ENCODE measurements around the gene LIMS1. TPM values are rescaled to one million over a fixed set of nuclear protein-coding genes. Genes with fewer than 3 reads are reported as not detected.
"Not testable (repeated sequence)": the region's sequence is repeated elsewhere in the genome, so short reads cannot be mapped to it uniquely, and the experiment has no call there.

The LIMS1 gene
- total RNA-seq, 1 experiment from 2014 or later = 37.8 TPM

GRCh38 chr2:108587621-108588020, 53.4 kb downstream of the LIMS1 start:
- peak; percentile 92 for DNase-seq (ENCODE audit: low read depth)

- DNase-seq (ENCODE audit: low read depth) = no peak
Measured at GRCh38 chr2:108588070-108588668, 53.9 kb downstream of the LIMS1 start.

GRCh38 chr2:108589372-108589771, 55.1 kb downstream of the LIMS1 start:
- DNase-seq (ENCODE audit: low read depth) = no peak

DNA sequence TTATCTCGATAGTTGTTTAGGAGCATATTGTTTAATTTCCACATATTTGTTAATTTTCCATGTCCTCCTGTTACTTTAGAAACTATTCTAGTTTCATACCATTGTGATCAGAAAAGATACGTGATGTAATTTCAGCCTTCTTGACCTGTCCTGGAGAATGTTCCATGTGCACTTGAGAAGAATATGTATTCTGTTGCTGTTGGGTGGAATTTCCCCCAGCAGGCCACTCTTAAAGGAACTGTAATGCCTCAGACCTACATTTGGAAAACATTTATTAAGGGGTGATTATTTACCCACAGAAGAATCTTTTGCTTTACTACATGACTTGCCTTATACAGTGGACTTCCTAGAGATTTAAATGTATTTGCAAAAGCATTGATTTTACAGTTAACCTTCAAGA, 55.5 kb downstream of the LIMS1 start:
- no peak for DNase-seq (ENCODE audit: low read depth)

DNA sequence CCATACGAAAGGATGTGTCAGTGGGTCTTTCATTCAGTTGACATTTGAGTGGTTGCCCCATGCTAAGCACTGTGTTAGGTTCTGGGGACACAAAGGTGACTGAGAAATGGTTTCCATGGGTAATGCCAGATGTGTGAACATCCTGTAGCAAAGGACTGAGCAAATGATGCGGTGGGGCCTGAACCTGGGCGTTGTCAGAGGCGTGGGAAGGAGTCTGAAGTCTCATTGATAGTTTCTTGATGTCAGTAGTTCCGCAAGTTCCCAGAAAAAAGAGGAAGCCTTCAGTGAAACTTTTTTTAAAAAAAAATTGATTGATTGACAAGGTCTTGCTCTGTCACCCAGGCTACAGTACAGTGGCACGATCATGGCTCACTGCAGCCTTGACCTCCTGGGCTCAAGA, 56.9 kb downstream of the LIMS1 start:
- no peak for DNase-seq (ENCODE audit: low read depth)

DNA sequence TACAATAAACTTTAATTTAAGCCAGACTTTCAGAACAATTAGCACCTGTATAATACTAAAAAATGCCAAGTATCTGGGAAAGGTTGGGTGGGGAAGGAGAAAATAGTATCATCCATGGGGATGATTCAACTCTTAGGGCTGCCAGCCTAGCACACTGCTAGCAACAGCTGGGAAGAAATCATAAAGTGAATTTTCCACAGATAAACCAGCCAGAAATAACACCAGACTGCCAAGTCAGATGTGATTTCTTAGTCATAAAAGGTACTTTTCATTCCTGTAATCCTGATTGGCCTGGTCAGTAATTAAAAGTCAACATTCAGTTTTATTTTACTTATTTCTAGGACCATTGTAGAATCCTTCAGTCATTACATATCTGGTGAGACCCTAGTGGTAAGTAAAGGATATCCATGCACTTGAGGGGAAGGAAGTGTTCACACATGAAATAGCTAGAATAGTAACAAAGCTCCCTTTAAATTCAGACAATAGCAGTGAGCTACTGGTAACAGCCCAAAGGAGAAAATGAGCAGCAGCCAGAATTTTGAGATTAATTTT, 59.4 kb downstream of the LIMS1 start:
- DNase-seq (ENCODE audit: low read depth) = peak; percentile 83

DNA sequence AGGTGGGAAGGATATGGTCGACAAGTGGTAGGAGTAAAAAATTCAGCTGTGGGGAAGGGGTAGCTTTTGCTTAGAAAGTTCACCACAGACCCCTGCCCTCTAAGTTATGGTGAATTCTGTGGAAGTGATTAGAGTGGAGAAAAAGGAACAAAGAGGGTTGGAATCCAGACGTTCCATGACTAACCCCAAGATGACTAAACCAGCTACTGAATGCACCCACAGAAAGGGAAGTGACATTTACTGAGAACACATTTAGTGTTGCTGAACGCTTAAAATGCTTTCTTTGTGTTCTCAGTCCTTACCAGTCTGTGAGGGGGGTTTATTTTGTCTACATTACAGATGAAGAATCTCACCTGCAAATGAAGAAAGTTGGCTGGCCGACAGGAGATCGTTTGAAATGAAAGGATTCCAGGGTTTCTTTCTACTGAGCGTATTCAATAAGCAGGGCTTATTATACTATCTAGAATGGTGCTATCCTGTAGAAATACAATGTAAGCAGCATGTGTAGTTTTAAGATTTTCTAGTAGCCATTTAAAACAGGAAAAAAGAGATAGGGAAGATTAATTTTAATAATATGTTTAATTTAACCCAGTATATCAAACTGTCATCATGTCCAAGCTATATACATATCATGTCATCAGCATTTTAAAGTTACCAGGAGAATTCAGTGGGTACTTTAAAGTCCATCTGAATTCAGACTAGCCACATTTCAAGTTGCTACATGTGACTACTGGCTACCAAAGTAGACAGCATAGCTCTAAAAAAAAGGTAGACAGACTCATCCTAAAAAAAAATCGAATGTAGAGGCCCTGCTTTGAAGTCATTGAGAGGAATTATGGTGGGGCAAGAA, 60.1 kb downstream of the LIMS1 start:
- peak; percentile 94 for DNase-seq (ENCODE audit: low read depth)

DNA sequence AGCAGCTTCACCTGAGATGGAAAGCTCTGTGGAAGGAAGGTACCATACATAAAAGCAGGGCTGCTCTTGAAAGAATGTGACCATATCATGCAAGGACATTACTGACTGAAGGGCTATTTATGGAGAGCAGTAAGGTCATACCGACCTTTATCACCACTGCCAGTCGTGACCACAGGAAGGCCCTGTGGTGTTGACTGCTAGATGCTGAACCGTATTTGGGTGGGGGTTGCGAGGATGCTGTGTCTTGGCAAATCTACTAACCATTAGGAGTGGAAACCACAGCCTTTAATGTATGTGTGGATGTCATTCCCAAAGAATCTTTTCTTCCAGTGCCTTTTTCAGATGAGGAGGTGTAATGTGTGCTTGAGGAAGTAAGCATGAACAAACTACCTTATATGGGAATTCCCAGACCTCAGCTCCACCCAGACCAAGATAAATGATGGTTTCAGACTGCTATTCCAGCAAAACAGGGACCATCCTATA, 60.8 kb downstream of the LIMS1 start:
- peak; percentile 98 for DNase-seq (ENCODE audit: low read depth)

GRCh38 chr2:108595771-108596170, 61.5 kb downstream of the LIMS1 start:
- DNase-seq (ENCODE audit: low read depth) = peak; percentile 50

DNA sequence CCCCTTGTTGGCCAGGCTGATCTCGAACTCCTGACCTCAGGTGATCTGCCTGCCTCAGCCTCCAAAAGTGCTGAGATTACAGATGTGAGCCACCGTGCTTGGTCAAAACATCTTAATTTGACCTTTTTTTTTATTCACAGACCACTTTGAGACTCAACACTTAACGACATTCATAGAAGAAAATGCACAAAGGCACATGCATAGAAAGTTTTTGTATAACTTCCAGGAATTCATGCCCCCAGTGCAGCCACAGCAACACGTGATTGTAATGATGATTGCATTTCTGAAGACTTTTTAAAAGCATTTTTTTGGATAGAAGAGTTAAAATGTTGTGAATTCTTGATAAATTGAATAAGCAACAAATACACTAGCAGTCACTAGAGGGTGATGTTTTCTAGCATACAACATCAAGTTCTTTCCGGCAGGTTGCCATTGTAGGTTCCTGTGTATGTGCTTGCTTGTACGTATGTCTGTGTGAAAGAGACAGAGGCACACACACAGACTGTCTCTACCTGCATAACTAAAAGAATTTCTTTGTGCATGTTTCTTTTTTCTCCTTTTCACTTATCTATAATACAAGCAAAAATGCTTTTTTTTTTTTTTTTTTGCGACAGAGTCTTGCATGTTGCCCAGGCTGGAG, 63.0 kb downstream of the LIMS1 start:
- DNase-seq (ENCODE audit: low read depth) = peak; percentile 62

DNA sequence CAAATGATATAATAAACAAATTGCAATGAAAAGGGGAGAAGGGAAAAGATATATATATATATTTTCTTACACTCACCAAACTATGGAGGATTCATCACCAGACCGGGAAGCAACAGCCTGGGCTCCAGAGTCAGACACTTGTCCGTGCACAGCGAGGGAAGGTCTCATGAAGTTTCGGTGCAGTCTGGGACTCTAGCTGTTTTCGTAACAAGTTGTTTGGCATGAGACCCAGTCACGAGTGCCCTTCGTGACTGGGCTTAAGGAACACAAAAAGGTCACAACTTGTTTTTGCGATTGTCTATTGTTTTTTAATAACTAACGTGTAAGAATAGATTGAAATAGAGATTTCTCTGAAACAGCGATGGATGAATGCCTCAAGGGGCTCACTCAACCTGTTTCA, 66.9 kb downstream of the LIMS1 start:
- not testable (repeated sequence) for DNase-seq (ENCODE audit: low read depth)

DNA sequence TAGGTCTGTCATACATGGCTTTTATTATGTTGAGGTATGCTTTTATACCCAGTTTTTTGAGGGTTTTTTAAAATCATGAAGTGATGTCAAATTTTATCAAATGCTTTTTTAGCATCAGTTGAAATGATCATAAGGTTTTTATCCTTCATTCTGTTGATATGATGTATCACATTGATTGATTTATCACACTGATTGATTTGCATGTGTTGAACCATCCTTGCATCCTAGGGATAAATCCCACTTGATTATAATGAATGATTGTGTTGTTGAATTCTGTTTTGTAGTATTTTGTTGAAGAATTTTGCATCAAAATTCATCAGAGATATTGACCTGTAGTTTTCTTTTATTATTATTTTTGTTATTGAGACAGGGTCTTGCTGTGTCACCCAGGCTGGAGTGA, 68.2 kb downstream of the LIMS1 start:
- DNase-seq (ENCODE audit: low read depth) = no peak

- peak; percentile 53 for DNase-seq (ENCODE audit: low read depth)
Measured at GRCh38 chr2:108604196-108604595, 69.9 kb downstream of the LIMS1 start.

GRCh38 chr2:108605947-108606346, 71.7 kb downstream of the LIMS1 start:
- no peak for DNase-seq (ENCODE audit: low read depth)

DNA sequence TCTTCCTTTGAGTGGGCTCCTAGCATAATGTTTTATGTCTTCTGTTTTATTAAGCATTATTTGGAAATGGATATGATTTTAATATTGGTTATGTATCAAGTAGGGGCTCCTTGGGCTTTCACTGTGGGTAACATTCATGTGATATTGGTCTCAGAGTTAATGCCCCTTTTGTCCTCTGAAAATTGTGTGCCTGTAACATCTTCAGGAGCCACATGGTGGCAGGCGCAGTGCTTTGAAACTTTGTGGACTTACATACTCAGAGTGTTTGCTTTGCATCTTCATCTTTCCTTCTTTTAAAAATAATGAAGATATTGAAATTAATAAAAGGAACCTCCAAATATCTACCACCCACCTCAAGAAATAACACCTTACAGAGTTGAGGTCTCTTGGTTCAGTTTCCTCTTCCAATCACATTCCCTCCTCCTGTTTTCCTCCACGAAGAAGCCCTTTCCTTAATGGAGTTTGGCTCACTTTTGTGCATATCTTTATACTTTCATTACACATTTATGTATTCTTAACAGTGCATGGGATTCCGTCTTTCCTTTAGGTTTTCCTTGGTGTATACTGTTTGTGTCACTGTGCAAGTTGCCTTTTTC, 73.5 kb downstream of the LIMS1 start:
- peak; percentile 46 for DNase-seq (ENCODE audit: low read depth)

DNA sequence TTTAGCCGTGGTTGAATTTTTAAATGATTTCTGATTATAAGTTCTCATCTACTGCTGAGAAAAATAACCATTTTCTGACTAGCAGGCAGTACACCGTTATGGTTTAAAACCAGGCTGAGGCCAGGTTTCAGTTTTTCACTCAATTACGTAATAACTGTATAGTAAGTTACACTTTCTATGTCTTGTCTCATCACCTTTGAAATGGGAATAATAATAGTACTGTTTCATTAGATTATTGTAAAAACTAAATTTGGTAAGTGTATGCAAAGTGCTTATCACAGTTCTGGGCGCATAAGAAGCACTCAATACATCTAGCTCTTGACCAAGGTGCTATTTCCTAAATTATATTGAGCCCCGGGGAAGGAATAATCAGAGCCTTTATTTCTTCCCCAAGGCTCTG, 76.8 kb downstream of the LIMS1 start:
- DNase-seq (ENCODE audit: low read depth) = no peak

DNA sequence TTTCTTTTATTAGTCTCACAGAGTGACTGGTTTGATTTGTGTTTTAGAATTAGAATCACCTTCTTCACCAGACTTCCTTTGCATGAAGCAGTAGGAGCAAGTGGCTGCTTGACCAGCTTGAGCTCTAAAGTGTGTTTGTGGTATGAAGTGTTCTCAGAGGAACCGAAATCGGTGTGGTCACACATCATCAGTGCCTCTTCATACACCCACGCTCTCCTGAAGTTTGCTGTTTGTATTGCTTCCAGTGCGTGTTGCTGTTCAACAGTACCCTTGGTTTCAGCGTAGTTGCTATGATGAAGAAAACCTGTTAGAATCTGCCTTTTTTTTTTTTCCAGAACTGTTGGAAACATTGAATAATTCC, 77.9 kb downstream of the LIMS1 start:
- no peak for DNase-seq (ENCODE audit: low read depth)

DNA sequence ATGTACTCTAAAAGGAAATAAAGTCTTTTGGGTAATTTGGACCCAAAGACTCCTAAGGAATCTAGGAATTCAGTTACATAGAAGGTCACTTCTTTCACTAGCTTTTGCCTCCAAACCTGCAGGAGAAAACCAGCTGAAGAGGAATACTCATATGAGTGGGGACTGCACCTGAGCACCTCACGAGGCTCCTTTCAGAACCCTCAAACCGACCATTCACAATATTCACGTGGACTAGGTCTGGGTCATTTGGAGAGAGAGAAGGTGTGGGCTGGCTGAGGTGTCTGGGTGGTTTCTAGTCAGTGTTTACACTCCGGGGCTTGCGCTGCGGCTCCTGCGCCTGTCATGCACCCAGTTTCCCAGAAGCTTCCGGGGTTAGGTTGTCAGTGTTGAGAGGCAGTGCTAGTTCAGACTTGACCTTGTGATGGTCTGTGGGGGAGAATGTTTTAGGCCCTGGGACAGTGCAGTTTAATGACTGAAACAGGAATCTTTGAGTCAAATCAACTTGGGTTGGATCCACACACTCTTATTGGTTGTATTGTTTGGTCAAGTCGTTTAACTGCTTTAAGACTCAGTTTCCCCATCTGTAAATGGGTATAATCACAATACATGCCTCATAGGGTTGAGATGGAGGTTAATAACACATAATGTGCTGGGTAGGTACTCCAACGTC, 78.4 kb downstream of the LIMS1 start:
- DNase-seq (ENCODE audit: low read depth) = no peak

GRCh38 chr2:108613261-108614042, 79.2 kb downstream of the LIMS1 start:
- DNase-seq (ENCODE audit: low read depth) = peak; percentile 31

GRCh38 chr2:108614043-108614545, 79.8 kb downstream of the LIMS1 start:
- DNase-seq (ENCODE audit: low read depth) = no peak

GRCh38 chr2:108614659-108615058, 80.4 kb downstream of the LIMS1 start:
- DNase-seq (ENCODE audit: low read depth) = no peak
